Measurements from ENCODE around the gene NAA10.
A peak's percentile ranks its signal among the peaks of the same experiment; 100 is the strongest.

The NAA10 gene

GRCh38 chrX:153944140-153944799 lies 9.4 kb upstream of the NAA10 start, which contains the start of gene RENBP:
Gene RENBP (minus strand): TSS chrX:153944643. CDS start chrX:153944610, 33 bp downstream.
- Histone ChIP-seq H4K20me1 (peaks cover 30 to 86% (median 71%) of the 10 kb centered on the region in 11 experiments), H3K4me3 (peak within 1 kb of the TSS; percentile 51 to 70 (median 58)), H3K27me3 (peaks cover 63 to 92% (median 79%) of the 10 kb centered on the region in 11 experiments), H3K9ac (peak within 1 kb of the TSS; percentile 72 to 82 (median 77)), H3K27ac (peak within 1 kb of the TSS; percentile 60 to 84 (median 80)), H3K9me3 (replicated peaks in 1 of 11) (no peaks in the 10 kb centered on the region), H3K36me3 (peaks cover under 1 to 33% (median 9%) of the 10 kb centered on the region in 11 experiments; a peak in 15 of 22 replicates), H3K4me1 (peaks cover 74 to 94% (median 89%) of the 10 kb centered on the region in 10 experiments), H3K4me2 (peak within 1 kb of the TSS; percentile 72 to 93 (median 85))
- no peak for TF ChIP-seq Cebpa-rat (IDR thresholded peaks at IDR 0.05)

DNA sequence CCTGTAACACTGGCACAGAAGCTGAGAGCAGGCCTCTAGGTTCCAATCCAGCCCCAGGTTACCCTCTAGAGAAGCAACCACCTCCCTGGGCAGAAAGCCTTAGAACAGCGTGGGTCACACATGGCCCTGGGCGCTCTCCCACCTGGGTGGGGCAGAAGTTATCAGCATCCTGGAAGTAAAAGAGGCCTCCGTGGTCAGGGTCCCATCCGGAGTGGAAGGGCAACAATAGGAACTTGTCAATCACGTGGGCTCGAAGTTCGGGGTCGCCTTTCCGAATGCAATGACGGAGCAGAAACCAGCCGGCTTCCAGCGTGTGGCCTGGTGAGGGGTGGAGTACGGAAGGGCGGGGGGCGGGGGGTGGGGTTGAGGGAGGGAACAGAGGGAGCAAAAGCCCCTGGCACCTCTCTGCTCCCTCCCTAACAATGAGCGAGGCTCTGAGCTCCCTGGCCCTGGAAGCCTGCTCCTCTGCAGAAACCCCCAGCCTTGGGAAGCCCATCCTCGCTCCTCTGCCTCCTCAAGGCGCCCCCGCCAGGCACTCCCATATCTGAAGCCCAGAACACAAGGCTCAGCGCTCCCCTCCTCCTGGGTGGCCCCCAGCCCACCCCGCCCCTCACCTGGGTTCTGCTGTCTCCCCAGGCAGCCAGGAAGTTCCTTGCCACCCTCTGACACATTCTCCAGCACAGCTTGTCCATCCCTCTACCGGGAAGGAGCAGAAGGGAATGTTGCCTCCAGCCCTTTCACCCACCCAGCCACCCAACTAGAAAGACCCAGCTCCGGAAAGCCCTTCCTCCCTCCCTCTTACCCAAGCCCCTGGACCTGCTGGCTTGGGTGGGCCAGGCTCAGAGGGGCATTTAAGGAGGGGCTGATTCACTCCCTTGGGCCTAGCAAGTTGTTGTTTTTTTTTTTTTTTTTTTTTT lies 6.8 kb upstream of the NAA10 start:
- Histone ChIP-seq H3K36me3 (peaks cover 0 to 37% (median 0%) of the 10 kb centered on the region in 11 experiments; a peak in 3 of 22 replicates), H3K9me3 (replicated peaks in 1 of 11) (no peaks in the 10 kb centered on the region), H3K4me1 (peaks cover 53 to 71% (median 69%) of the 10 kb centered on the region in 10 experiments), H3K9ac (peak overlapping the region; percentile 72 to 82 (median 77); a peak in 21 of 22 replicates), H3K27me3 (peaks cover 84 to 99% (median 97%) of the 10 kb centered on the region in 11 experiments), H3K4me2 (peak overlapping the region; percentile 72 to 93 (median 85)), H3K27ac (peak overlapping the region in 9 of 11 experiments; percentile 25 to 85 (median 80); a peak in 16 of 22 replicates), H3K4me3 (peak overlapping the region in 9 of 10 experiments; percentile 41 to 70 (median 48); a peak in 17 of 20 replicates), H4K20me1 (peaks cover 19 to 84% (median 62%) of the 10 kb centered on the region in 11 experiments; a peak in 20 of 22 replicates)
- no peak for TF ChIP-seq Cebpa-rat (IDR thresholded peaks at IDR 0.05)

DNA sequence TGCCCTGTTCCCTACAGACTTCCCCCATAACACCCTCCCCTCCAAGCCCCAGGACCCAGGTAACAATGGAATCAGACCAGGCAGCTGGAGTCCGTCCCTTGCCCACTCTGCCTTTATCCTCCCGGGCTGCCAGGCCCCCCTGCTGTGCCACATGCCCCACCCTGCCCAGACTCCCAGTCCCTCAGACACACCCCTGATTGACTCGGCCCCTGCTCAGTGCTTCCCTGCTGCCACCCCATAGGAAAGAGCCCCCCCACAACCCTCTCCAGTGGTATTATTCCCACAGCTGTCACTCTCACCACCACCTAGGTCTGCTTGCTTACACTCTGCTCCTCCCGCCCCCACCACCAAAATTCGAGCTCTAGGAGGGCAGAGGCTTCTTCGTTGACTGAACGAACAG lies 4.7 kb upstream of the NAA10 start:
- H3K9ac ChIP-seq: peak overlapping the region; percentile 16 to 75 (median 50); a peak in 19 of 22 replicates
- peak overlapping the region; percentile 64 to 93 (median 84) for H3K4me2 ChIP-seq
- peaks cover 0 to 37% (median 0%) of the 10 kb centered on the region in 11 experiments; a peak in 3 of 22 replicates for H3K36me3 ChIP-seq
- peak overlapping the region in 9 of 10 experiments; percentile 18 to 70 (median 42); a peak in 14 of 20 replicates for H3K4me3 ChIP-seq
- peaks cover 10 to 87% (median 66%) of the 10 kb centered on the region in 11 experiments; a peak in 20 of 22 replicates for H4K20me1 ChIP-seq
- H3K27me3 ChIP-seq: peaks cover 86 to 95% (median 92%) of the 10 kb centered on the region in 11 experiments
- H3K9me3 ChIP-seq (replicated peaks in 1 of 11): 0 out of 22 replicates have a peak, but pooled peaks cover 0 to 2% (median 0%) of the 10 kb centered on the region in 11 experiments
- peaks cover 33 to 62% (median 55%) of the 10 kb centered on the region in 10 experiments for H3K4me1 ChIP-seq
- no peak for TF ChIP-seq Cebpa-rat (IDR thresholded peaks at IDR 0.05)
- peak overlapping the region in 7 of 11 experiments; percentile 1 to 84 (median 27); a peak in 10 of 22 replicates for H3K27ac ChIP-seq

- 0 out of 22 replicates have a peak, but pooled peaks cover 0 to 4% (median 0%) of the 10 kb centered on the region in 11 experiments for H3K9me3 ChIP-seq (replicated peaks in 1 of 11)
- no peak overlapping the region for H3K27ac ChIP-seq
- H4K20me1 ChIP-seq: peaks cover 14 to 89% (median 66%) of the 10 kb centered on the region in 11 experiments; a peak in 21 of 22 replicates
- H3K4me1 ChIP-seq: peaks cover 39 to 57% (median 48%) of the 10 kb centered on the region in 10 experiments
- no peak overlapping the region for H3K9ac ChIP-seq
- H3K27me3 ChIP-seq: peaks cover 86 to 95% (median 92%) of the 10 kb centered on the region in 11 experiments
- no peak for TF ChIP-seq Cebpa-rat (IDR thresholded peaks at IDR 0.05)
- no peak overlapping the region for H3K4me2 ChIP-seq
- no peak overlapping the region for H3K4me3 ChIP-seq
- H3K36me3 ChIP-seq: peaks cover 0 to 33% (median 1%) of the 10 kb centered on the region in 11 experiments; a peak in 7 of 22 replicates
These were observed 3.5 kb upstream of the NAA10 start for GRCh38 chrX:153938226-153938786.

- H3K4me1 ChIP-seq: peaks cover 40 to 57% (median 45%) of the 10 kb centered on the region in 10 experiments
- TF ChIP-seq Cebpa-rat (IDR thresholded peaks at IDR 0.05): no peak
- H3K9me3 ChIP-seq (replicated peaks in 1 of 11): 0 out of 22 replicates have a peak, but pooled peaks cover 0 to 4% (median 0%) of the 10 kb centered on the region in 11 experiments
- H3K4me2 ChIP-seq: 0 out of 22 replicates have a peak overlapping the region, but pooled peaks of 1 of the 11 experiments have one; percentile 7
- no peak overlapping the region for H3K27ac ChIP-seq
- peaks cover 86 to 95% (median 92%) of the 10 kb centered on the region in 11 experiments for H3K27me3 ChIP-seq
- no peak overlapping the region for H3K4me3 ChIP-seq
- H3K36me3 ChIP-seq: peaks cover 7 to 29% (median 14%) of the 10 kb centered on the region in 11 experiments; a peak in 20 of 22 replicates
- peaks cover 27 to 89% (median 68%) of the 10 kb centered on the region in 11 experiments; a peak in 21 of 22 replicates for H4K20me1 ChIP-seq
- no peak overlapping the region for H3K9ac ChIP-seq
These were observed 2.2 kb upstream of the NAA10 start for GRCh38 chrX:153937056-153937455.

GRCh38 chrX:153935326-153935851 lies 552 bp upstream of the NAA10 start:
- Histone ChIP-seq H3K27me3 (peaks cover 88 to 96% (median 93%) of the 10 kb centered on the region in 11 experiments), H3K4me2 (peak overlapping the region; percentile 65 to 89 (median 78)), H3K4me3 (peak overlapping the region in 9 of 10 experiments; percentile 24 to 87 (median 78); a peak in 17 of 20 replicates), H3K9ac (peak overlapping the region in 9 of 11 experiments; percentile 25 to 91 (median 62); a peak in 15 of 22 replicates), H3K27ac (peak overlapping the region in 8 of 11 experiments; percentile 46 to 75 (median 62); a peak in 16 of 22 replicates), H3K36me3 (peaks cover 17 to 35% (median 31%) of the 10 kb centered on the region in 11 experiments; a peak in 21 of 22 replicates), H3K9me3 (replicated peaks in 1 of 11) (0 out of 22 replicates have a peak, but pooled peaks cover 0 to 4% (median 0%) of the 10 kb centered on the region in 11 experiments), H4K20me1 (peaks cover 43 to 92% (median 76%) of the 10 kb centered on the region in 11 experiments), H3K4me1 (peaks cover 35 to 60% (median 48%) of the 10 kb centered on the region in 10 experiments)
- TF ChIP-seq Cebpa-rat (IDR thresholded peaks at IDR 0.05): no peak

DNA sequence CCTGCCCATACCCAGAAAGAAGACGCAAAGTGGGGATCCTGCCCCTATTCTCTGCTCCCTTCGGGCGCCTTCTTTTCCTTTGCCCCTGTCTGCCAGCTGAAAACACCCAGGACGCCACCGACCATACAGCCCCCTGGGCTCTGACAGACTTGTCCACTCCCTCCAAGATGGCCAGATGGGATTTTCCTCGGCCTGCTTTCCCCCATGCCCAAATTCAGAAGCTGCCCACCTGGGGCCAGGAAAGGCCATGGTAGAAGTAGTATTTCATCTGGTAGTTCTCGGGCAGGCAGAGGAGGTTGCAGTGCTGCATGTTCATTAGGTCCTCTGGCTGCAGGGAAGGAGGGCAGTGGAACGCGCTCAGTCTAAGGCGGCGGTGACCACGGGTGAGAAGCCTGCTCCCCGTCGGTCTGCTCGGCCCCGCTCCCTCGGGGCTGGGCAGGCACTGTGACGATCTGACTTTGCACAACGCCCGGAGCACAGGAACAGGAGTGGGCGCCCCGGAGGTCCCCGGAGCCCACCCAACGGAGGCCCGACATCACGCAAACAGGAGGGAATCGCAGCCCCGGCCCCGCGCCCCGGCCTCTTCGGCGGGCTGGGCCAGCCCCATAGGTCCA lies 582 bp downstream of the NAA10 start:
- Histone ChIP-seq H4K20me1 (peaks cover 55 to 92% (median 76%) of the 10 kb centered on the region in 11 experiments), H3K9me3 (replicated peaks in 1 of 11) (0 out of 22 replicates have a peak, but pooled peaks cover 0 to 4% (median 0%) of the 10 kb centered on the region in 11 experiments), H3K36me3 (peaks cover 26 to 42% (median 38%) of the 10 kb centered on the region in 11 experiments; a peak in 21 of 22 replicates), H3K9ac (peak overlapping the region; percentile 79 to 92 (median 85)), H3K4me1 (peaks cover 35 to 60% (median 48%) of the 10 kb centered on the region in 10 experiments), H3K27me3 (peaks cover 84 to 95% (median 91%) of the 10 kb centered on the region in 11 experiments), H3K27ac (peak overlapping the region; percentile 32 to 89 (median 82)), H3K4me2 (peak overlapping the region; percentile 81 to 96 (median 87)), H3K4me3 (peak overlapping the region; percentile 66 to 87 (median 78))
- TF ChIP-seq Cebpa-rat (IDR thresholded peaks at IDR 0.05): no peak
